Neural progenitor cell (in vitro differentiated cells): ENCODE measurements around the gene CCDC97.

Source experiments
- CTCF ChIP-seq: fragments of 200-600 bp; sonication (generic); IDR thresholded peaks from 2 replicates; pipeline ENCODE4 v1.5.1; 2017; ENCODE audit warnings: antibody characterized with exemption, mild to moderate bottlenecking
- EZH2 ChIP-seq: fragments of 200-600 bp; sonication (generic); IDR thresholded peaks from 2 replicates; pipeline ENCODE4 v1.6.1; 2017; ENCODE audit warnings: antibody characterized with exemption, mild to moderate bottlenecking, moderate library complexity

GRCh38 chr19:41320568-41320967, 10.6 kb downstream of the CCDC97 start:
- TF ChIP-seq CTCF = no peak
- no peak for TF ChIP-seq EZH2
